Stomach (tissue), 4 donors: ENCODE measurements around the gene SUN1.

ENCODE experiments used
- CTCF ChIP-seq, 7 experiments: fragments of 450-650 bp in 4 of 7; fragments of 200-600 bp in 3 of 7; sonication (generic) in 3 of 7; IDR thresholded peaks; one replicate each; pipeline ENCODE4 v1.5.1; 2016 to 2019; ENCODE audit warnings: antibody characterized with exemption in 7 of 7, control low read depth in 2 of 7, mild to moderate bottlenecking in 1 of 7
- EP300 ChIP-seq: sonication (generic); formaldehyde crosslinking; IDR thresholded peaks from one replicate; pipeline ENCODE4 v1.6.1; 2017; ENCODE audit warnings: antibody characterized with exemption
- POLR2A ChIP-seq, 4 donors: fragments of 450-650 bp; IDR thresholded peaks; one replicate each; pipeline ENCODE4 v1.6.1; 2016; ENCODE audit warnings: antibody characterized with exemption in 4 of 4, control low read depth in 2 of 4, mild to moderate bottlenecking in 1 of 4, moderate library complexity in 1 of 4
- POLR2AphosphoS5 ChIP-seq, 3 donors: sonication (generic); formaldehyde crosslinking; IDR thresholded peaks; one replicate each; pipeline ENCODE4 v1.6.1; 2016; ENCODE audit warnings: antibody characterized with exemption in 3 of 3

- no peak for TF ChIP-seq POLR2A (IDR thresholded peaks at IDR 0.05)
- TF ChIP-seq CTCF (IDR thresholded peaks at IDR 0.05): no peak
- TF ChIP-seq POLR2AphosphoS5 (IDR thresholded peaks at IDR 0.05): no peak
- TF ChIP-seq EP300: no peak
Observed at GRCh38 chr7:890868-891267, 58.6 kb downstream of the SUN1 start.
